C4-2B (cell line): Measurements from ENCODE around the gene SCARB1.

Experiments used
- ZFX ChIP-seq: fragments of 450-650 bp; IDR thresholded peaks from 2 replicates; pipeline ENCODE4 v1.6.1; 2017
- TF ChIP-seq, protein P1 (sequence below): fragments of 450-650 bp; conservative IDR thresholded peaks from 2 replicates; pipeline ENCODE4 v1.5.1; 2017; ENCODE audit warnings: mild to moderate bottlenecking

- TF ChIP-seq, protein P1, sequence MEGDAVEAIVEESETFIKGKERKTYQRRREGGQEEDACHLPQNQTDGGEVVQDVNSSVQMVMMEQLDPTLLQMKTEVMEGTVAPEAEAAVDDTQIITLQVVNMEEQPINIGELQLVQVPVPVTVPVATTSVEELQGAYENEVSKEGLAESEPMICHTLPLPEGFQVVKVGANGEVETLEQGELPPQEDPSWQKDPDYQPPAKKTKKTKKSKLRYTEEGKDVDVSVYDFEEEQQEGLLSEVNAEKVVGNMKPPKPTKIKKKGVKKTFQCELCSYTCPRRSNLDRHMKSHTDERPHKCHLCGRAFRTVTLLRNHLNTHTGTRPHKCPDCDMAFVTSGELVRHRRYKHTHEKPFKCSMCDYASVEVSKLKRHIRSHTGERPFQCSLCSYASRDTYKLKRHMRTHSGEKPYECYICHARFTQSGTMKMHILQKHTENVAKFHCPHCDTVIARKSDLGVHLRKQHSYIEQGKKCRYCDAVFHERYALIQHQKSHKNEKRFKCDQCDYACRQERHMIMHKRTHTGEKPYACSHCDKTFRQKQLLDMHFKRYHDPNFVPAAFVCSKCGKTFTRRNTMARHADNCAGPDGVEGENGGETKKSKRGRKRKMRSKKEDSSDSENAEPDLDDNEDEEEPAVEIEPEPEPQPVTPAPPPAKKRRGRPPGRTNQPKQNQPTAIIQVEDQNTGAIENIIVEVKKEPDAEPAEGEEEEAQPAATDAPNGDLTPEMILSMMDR: no peak
- TF ChIP-seq ZFX: no peak
Measured at GRCh38 chr12:124901003-124901402, 37.3 kb upstream of the SCARB1 start.
